ENCODE data around the gene FOXE1.

FOXE1 gene

DNA sequence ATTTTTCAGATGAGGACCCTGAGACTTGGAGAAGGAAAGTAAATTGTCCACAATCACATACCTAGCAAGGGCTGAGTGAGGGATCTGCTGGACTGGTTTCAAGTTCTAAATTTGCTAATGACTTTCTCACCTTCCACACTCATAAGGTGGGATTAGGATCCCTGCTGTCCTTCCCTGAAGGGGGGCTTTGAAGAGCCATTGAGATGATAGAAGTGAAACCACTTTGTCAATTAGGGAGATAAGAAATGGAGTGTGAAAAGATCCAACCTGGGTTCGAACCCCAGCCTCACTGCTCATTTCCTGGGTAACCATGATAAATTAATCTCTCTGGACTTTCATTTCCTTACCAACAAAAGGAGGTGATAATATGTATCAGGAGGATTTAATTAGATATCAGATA lies 32.7 kb upstream of the FOXE1 start:
- no peaks in the 10 kb centered on the region for H3K4me1 ChIP-seq (ENCODE audit: insufficient read depth, low read length)
- no peak overlapping the region for H3K27ac ChIP-seq (ENCODE audit: low read depth, low read length)
- 60% methylated on average over 1 of the region's 1 CpG for WGBS
- H3K27me3 ChIP-seq (ENCODE audit: insufficient read depth, low read length): peaks cover 13% of the 10 kb centered on the region; the same call in 1 of the 2 replicates
- H3K9ac ChIP-seq (ENCODE audit: low read depth, low read length): no peak overlapping the region
- no peaks in the 10 kb centered on the region for H3K36me3 ChIP-seq (ENCODE audit: insufficient read depth, low read length)
- no peaks in the 10 kb centered on the region for H3K9me3 ChIP-seq (ENCODE audit: insufficient read depth, low read depth, low read length)
- no peak overlapping the region for H3K4me3 ChIP-seq (ENCODE audit: low read length)

DNA sequence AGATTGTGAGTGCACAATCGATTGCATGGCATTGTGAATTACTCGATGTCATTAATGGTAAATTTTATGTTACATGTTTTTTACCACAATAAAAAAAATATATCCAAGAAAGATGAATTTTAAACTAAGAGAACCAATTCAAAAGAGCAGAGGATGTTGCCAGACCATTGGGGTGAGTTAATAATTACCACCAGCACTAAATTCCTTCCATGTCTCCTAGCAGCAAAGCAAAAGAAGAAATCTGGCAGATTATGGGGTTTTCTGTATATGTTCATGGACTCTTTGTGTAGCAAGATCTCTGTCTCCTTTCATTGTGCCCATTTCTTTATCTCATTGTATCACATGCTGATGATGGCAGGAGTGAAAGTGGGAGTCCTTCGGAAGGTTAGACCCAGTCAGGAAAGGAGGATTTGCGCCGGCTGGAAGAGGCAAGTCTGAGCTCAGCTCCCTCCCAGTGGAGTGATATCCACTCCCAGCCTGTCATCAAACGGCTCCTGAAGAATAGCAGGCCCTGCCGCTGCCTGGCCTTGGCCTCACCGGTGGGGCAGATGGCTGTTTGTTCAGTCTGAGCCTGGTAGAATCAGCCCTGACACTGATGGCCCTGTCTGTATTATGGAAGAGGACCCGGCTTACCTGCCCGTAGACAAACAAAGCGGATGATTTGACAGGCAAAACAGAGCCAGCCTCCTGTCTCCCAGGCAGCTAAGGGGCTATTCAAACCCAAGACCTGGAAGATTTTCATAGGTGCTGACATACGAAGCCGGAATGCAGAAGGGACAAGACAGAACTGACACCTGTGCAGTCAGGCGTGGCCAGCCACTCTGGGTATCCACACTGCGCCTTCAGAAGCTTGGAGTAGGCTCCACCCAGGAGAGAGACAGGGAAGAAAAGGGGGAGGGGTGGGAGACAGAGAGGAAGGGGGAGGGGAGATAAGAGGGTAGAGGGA lies 21.9 kb upstream of the FOXE1 start:
- 29% methylated on average over 14 of the region's 15 CpGs for WGBS
- no peak overlapping the region for H3K9ac ChIP-seq (ENCODE audit: low read depth, low read length)
- no peaks in the 10 kb centered on the region for H3K9me3 ChIP-seq (ENCODE audit: insufficient read depth, low read depth, low read length)

DNA sequence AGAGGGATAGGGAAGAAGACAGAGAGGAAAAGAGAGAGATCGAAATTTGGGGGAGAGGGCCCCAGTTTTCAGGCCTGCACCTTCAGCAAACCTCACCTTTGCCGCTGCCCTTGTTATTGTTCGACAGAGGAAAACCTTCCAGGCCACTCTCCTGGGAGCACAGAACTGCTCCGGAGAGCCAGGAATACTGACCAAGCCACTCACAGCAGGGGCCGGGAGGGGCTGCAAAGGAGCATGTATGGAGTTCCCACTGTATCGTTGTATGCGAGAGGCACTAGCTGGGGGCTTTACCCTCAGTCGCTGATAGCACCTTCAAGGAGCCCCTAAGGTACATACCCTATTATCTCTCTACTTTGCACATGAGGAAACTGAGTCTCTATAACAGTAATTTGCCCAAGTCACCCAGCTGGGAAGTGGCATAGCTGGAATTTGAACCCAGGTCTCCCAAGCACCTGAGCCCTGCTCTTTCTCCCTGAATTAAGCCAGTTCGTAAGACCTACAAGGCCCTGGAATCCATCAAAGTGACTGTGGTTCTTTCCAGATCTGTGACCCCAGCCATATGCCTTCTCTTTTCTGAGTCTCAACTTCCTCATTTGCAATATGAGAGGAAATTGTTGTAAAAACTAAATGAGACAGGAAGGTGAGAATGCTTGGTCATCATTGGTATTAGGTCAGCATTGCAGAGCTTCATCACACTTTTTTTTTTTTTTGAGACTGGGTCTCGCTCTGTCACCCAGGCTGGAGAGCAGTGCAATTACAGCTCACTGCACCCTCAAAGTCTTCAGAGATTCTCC lies 21.0 kb upstream of the FOXE1 start:
- Histone ChIP-seq H3K9ac (ENCODE audit: low read depth, low read length) (no peak overlapping the region), H3K27me3 (ENCODE audit: insufficient read depth, low read length) (peaks cover 34% of the 10 kb centered on the region), H3K4me3 (ENCODE audit: low read length) (peak overlapping the region; percentile 39), H3K4me1 (ENCODE audit: insufficient read depth, low read length) (peaks cover 11% of the 10 kb centered on the region), H3K36me3 (ENCODE audit: insufficient read depth, low read length) (no peaks in the 10 kb centered on the region), H3K9me3 (ENCODE audit: insufficient read depth, low read depth, low read length) (no peaks in the 10 kb centered on the region), H3K27ac (ENCODE audit: low read depth, low read length) (no peak overlapping the region)
- 52% methylated on average over 10 of the region's 10 CpGs for WGBS

More for the DNA sequence above, 21.9 kb upstream of the FOXE1 start:
- peak overlapping the region; percentile 39 for H3K4me3 ChIP-seq (ENCODE audit: low read length)
- no peak overlapping the region for H3K27ac ChIP-seq (ENCODE audit: low read depth, low read length)
- peaks cover 40% of the 10 kb centered on the region for H3K27me3 ChIP-seq (ENCODE audit: insufficient read depth, low read length)
- no peaks in the 10 kb centered on the region for H3K36me3 ChIP-seq (ENCODE audit: insufficient read depth, low read length)
- H3K4me1 ChIP-seq (ENCODE audit: insufficient read depth, low read length): peaks cover 11% of the 10 kb centered on the region

DNA sequence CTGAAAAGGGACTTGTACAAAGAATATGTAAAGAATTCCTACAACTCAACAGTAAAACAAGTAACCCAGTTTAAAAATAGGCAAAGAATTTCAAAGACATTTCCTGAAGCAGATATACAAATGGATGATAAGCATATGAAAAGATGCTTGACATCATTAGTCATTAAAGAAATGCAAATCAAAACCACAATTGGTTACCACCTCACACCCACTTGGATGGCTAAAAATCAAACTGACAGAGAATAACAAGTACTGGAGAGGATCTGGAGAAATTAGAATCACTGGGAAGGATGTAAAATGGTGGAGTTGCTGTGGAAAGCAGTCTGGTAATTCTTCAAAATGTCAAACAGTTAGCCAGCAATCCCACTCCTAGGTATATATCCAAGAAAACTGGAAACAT lies 12.5 kb upstream of the FOXE1 start:
- Histone ChIP-seq H3K4me1 (ENCODE audit: insufficient read depth, low read length) (0 out of 2 replicates have a peak, but pooled peaks cover 5% of the 10 kb centered on the region), H3K9me3 (ENCODE audit: insufficient read depth, low read depth, low read length) (no peaks in the 10 kb centered on the region), H3K36me3 (ENCODE audit: insufficient read depth, low read length) (no peaks in the 10 kb centered on the region), H3K9ac (ENCODE audit: low read depth, low read length) (no peak overlapping the region), H3K4me3 (ENCODE audit: low read length) (no peak overlapping the region), H3K27me3 (ENCODE audit: insufficient read depth, low read length) (peaks cover 23% of the 10 kb centered on the region), H3K27ac (ENCODE audit: low read depth, low read length) (no peak overlapping the region)

DNA sequence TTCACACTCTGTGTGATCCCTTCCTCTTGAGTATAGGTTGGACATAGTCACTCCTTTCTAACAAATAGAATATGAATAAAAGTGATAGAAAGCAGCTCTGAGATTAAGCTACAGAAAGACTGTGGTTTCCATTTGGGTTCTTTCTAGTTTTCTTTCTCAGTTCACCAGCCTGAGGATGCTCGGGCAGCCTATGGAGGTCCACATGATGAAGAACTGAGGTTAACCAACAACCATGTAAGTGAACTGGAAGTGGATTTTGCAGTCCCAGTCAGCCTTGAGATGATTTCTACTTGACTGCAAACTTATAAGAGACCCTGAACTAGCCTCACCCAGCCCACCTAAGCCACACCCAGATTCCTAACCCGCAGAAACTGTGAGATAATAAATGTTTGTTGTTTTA lies 10.1 kb upstream of the FOXE1 start:
- 86% methylated on average over 1 of the region's 2 CpGs for WGBS
- H3K27ac ChIP-seq (ENCODE audit: low read depth, low read length): no peak overlapping the region

DNA sequence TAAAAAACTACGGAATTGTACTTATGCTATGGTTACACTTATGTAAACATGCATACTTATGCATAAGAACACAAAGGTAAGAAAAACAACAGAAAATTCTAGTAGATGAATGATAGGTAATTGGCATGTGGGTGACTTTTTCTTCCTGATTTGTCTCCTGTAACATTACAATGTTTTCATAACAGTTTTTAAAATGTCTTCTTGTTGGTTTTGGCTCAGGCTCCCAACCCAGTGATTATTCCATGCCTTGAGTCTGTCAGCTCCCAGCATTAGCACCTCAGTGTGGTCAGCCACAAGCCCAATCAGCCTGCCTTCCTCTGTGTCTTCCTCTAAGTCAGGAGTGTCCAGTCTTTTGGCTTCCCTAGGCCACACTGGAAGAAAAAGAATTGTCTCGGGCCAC lies 7.9 kb upstream of the FOXE1 start:
- Histone ChIP-seq H3K9ac (ENCODE audit: low read depth, low read length) (no peak overlapping the region), H3K4me1 (ENCODE audit: insufficient read depth, low read length) (0 out of 2 replicates have a peak, but pooled peaks cover 4% of the 10 kb centered on the region), H3K4me3 (ENCODE audit: low read length) (no peak overlapping the region), H3K36me3 (ENCODE audit: insufficient read depth, low read length) (no peaks in the 10 kb centered on the region), H3K27me3 (ENCODE audit: insufficient read depth, low read length) (peaks cover 66% of the 10 kb centered on the region), H3K27ac (ENCODE audit: low read depth, low read length) (no peak overlapping the region), H3K9me3 (ENCODE audit: insufficient read depth, low read depth, low read length) (no peaks in the 10 kb centered on the region)
- WGBS: no CpG with 5 or more reads among the region's 2 CpGs

More for the DNA sequence above, 10.1 kb upstream of the FOXE1 start:
- no peak overlapping the region for H3K9ac ChIP-seq (ENCODE audit: low read depth, low read length)
- peaks cover 45% of the 10 kb centered on the region for H3K27me3 ChIP-seq (ENCODE audit: insufficient read depth, low read length)
- no peaks in the 10 kb centered on the region for H3K9me3 ChIP-seq (ENCODE audit: insufficient read depth, low read depth, low read length)
- H3K4me1 ChIP-seq (ENCODE audit: insufficient read depth, low read length): 0 out of 2 replicates have a peak, but pooled peaks cover 5% of the 10 kb centered on the region
- H3K36me3 ChIP-seq (ENCODE audit: insufficient read depth, low read length): no peaks in the 10 kb centered on the region
- no peak overlapping the region for H3K4me3 ChIP-seq (ENCODE audit: low read length)

GRCh38 chr9:97845763-97846162 lies 7.3 kb upstream of the FOXE1 start:
- Histone ChIP-seq H3K9ac (ENCODE audit: low read depth, low read length) (no peak overlapping the region), H3K27me3 (ENCODE audit: insufficient read depth, low read length) (peaks cover 73% of the 10 kb centered on the region)
- 80% methylated on average over 2 of the region's 2 CpGs for WGBS

GRCh38 chr9:97846347-97846746 lies 6.7 kb upstream of the FOXE1 start:
- H3K4me3 ChIP-seq (ENCODE audit: low read length): no peak overlapping the region
- H3K27me3 ChIP-seq (ENCODE audit: insufficient read depth, low read length): peaks cover 79% of the 10 kb centered on the region
- no peaks in the 10 kb centered on the region for H3K4me1 ChIP-seq (ENCODE audit: insufficient read depth, low read length)
- no peak overlapping the region for H3K27ac ChIP-seq (ENCODE audit: low read depth, low read length)
- 71% methylated on average over 4 of the region's 4 CpGs for WGBS
- no peaks in the 10 kb centered on the region for H3K9me3 ChIP-seq (ENCODE audit: insufficient read depth, low read depth, low read length)
- H3K36me3 ChIP-seq (ENCODE audit: insufficient read depth, low read length): no peaks in the 10 kb centered on the region
- H3K9ac ChIP-seq (ENCODE audit: low read depth, low read length): no peak overlapping the region

More at GRCh38 chr9:97845763-97846162, 7.3 kb upstream of the FOXE1 start:
- Histone ChIP-seq H3K36me3 (ENCODE audit: insufficient read depth, low read length) (no peaks in the 10 kb centered on the region), H3K4me3 (ENCODE audit: low read length) (no peak overlapping the region), H3K27ac (ENCODE audit: low read depth, low read length) (no peak overlapping the region), H3K4me1 (ENCODE audit: insufficient read depth, low read length) (no peaks in the 10 kb centered on the region), H3K9me3 (ENCODE audit: insufficient read depth, low read depth, low read length) (no peaks in the 10 kb centered on the region)

- H3K9ac ChIP-seq (ENCODE audit: low read depth, low read length): no peak overlapping the region
- no peaks in the 10 kb centered on the region; the same call in 1 of the 2 replicates for H3K4me1 ChIP-seq (ENCODE audit: insufficient read depth, low read length)
- no peaks in the 10 kb centered on the region for H3K9me3 ChIP-seq (ENCODE audit: insufficient read depth, low read depth, low read length)
- WGBS: 15% methylated on average over 31 of the region's 31 CpGs
- H3K27ac ChIP-seq (ENCODE audit: low read depth, low read length): no peak overlapping the region
- H3K36me3 ChIP-seq (ENCODE audit: insufficient read depth, low read length): no peaks in the 10 kb centered on the region
- peak overlapping the region; percentile 33; the same call in 1 of the 2 replicates for H3K4me3 ChIP-seq (ENCODE audit: low read length)
- peaks cover 91% of the 10 kb centered on the region for H3K27me3 ChIP-seq (ENCODE audit: insufficient read depth, low read length)
These were observed 5.4 kb upstream of the FOXE1 start for GRCh38 chr9:97847474-97848214.

GRCh38 chr9:97848215-97848479 lies 4.9 kb upstream of the FOXE1 start:
- H3K27me3 ChIP-seq (ENCODE audit: insufficient read depth, low read length): peaks cover 91% of the 10 kb centered on the region
- H3K9me3 ChIP-seq (ENCODE audit: insufficient read depth, low read depth, low read length): no peaks in the 10 kb centered on the region
- H3K9ac ChIP-seq (ENCODE audit: low read depth, low read length): no peak overlapping the region
- H3K4me1 ChIP-seq (ENCODE audit: insufficient read depth, low read length): no peaks in the 10 kb centered on the region; the same call in 1 of the 2 replicates
- peak overlapping the region; percentile 33 for H3K4me3 ChIP-seq (ENCODE audit: low read length)
- no peak overlapping the region for H3K27ac ChIP-seq (ENCODE audit: low read depth, low read length)
- WGBS: 1% methylated on average over 7 of the region's 7 CpGs
- no peaks in the 10 kb centered on the region for H3K36me3 ChIP-seq (ENCODE audit: insufficient read depth, low read length)
